GM19043 (cell line): Measurements from ENCODE around the gene MACROD2.

Source experiments
- ATAC-seq: cut with Tn5 transposase; IDR thresholded peaks from one replicate; pipeline ENCODE4 v1.9.1; 2021; ENCODE audit warnings: low read depth; ENCODE audit not compliant: unreplicated experiment

The MACROD2 gene

DNA sequence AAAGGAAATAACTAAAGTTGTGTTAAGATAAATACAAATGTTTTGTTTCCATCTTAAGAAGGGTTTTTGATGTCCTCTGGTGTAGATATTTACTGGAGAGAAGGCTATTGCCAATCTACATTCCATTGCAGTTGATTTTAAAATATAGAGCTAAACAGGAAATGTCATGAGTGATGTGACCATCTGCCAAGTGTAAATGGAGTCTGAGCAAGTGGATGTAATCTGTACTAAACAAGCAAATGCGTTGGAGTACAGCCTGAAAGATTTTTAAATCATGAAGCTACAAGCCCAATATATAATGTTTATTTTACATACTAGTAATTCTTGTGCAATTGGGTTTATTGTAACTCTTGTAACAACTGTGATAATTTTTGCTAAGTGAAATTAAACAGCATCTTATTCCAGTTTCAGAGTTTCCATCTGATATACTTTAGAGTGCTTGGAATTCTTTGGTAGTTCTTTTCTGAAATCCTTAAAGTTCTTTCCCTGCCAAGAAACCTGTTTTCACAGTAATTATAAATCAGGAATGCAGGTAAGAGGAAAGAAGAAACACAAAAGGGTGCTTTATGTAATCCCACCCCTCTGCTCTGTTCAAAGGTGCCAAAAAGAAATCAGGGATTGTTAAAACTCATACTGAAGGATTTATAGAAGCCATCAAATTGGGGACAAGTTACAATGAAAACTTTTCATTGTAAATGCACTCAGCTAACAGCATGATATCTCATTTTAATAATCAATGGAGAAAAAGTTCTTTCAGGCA, 389.3 kb downstream of the MACROD2 start:
- no peak for ATAC-seq

DNA sequence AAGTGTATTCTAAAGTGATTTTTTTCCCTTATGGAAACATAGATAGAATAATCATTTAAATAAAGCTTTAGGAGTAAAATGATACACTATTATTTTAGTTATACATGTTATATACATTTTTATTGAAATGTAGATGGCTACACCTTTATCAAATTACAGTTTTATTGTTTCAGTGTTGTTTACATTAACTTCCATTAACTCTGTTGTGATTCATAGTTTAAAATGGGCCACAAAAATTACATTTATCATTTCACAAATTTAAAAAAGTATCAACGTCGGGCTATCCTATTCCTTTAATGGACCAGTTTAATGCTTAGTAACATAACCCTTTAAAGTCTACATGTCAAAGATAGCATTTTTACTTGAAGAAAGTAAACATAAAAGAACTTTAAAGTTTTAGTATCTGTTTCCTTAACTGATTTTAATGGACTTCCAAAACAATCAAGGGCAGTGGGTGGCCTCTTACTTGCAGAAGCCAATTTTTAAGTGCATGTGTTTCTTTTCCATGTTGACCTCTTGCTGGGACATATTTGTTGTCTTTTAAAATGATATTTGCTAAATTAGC, 389.9 kb downstream of the MACROD2 start:
- no peak for ATAC-seq

DNA sequence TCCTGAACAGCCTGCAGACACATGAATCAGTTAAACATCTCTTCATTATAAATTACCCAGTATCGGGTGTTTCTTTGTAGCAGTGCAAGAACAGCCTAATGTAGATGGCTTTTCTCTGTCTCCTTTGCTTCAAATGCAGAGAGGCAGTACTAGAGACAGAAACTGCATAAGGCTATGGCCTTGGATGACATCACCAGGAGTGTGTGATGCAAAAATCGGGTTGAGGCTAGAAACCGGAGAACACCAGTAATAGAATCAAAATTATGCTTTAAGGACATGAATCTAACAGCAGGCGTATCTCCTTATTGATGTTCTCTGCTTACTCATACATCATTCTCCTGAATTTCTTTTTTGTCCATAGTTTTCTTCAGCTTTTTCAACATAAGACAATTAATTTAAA, 391.4 kb downstream of the MACROD2 start:
- no peak for ATAC-seq

DNA sequence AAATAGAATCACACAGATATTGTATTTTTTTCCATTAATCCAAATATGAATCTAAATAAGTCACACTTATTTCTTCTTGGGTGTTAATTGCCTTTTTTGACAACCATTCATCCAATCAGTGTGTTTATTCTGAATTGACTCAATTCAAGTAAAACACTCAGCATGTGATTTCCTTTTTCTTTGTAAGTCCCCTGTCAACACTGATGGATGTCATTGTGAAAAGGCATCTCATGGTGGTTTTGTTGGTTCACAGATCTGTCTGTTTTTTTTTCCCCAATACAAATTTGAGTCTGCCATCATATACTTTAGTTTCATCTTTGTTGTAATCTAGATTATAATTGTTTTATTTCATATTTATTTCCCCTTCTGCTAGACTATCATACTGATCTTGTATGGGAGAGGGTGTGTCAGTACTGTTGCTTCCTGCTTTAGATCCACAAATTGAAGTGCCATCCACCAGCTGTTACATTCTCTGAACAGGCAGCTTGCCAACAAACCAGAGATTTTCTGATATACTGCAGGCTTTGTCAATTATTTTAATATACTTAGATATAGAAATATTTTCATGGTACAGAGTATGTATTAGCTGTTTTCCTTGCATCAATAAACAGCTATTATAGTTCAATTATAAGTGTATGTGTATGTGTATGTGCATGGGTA, 406.3 kb downstream of the MACROD2 start:
- no peak for ATAC-seq

DNA sequence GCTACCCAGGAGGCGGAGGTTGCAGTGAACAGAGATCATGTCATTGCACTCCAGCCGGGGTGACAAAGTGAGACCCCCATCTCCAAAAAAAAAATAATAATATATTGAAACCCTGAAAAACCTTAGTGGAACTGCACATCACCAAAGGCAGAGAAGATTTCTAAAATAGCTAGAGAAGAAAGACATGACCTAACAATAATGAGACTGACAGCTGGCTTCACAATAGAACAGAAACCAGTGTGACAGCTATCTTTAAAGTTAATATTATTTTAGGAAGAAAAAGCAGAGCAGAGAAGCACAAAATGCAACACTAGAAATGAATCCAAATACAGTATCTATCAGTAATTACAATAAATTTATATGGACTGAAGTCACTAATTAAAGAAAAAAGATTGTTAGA, 409.2 kb downstream of the MACROD2 start:
- ATAC-seq: no peak

DNA sequence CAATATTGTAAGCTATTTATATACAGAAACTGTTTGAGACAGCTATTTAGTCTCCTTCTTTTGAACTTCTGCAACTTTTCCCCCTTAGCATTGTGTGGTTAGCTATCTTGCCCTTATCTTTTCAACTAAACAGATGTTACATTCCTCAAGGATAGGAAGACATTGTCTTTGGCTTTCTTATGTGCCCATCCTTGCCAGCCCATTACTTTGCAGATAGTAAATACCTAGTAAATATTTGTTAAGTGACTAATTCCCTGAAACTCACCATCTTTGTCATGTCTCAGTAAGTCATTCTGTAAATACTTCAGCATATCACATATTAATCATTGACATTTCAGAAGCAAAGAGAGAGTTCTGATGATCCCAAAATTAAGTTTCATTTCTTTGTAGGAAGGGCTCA, 411.2 kb downstream of the MACROD2 start:
- peak; percentile 60 for ATAC-seq

DNA sequence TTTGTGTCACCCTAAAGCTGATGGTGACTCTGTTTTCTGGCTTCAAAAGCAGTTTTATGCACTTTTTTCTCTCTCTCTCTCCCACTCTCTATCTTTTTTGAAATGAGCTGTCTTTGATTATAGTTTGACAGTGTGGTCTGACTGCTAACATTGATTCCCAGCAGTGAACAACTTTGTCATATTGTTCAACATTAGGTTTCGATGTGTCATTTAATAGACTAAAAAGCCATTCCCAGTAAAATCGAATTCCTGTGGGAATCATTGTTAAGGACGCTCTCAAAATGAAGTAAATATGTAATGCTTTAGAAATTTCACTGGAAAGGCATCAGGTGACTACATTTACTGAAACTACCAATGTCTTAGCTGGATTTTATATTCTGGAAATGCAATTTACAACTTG, 412.0 kb downstream of the MACROD2 start:
- no peak for ATAC-seq

DNA sequence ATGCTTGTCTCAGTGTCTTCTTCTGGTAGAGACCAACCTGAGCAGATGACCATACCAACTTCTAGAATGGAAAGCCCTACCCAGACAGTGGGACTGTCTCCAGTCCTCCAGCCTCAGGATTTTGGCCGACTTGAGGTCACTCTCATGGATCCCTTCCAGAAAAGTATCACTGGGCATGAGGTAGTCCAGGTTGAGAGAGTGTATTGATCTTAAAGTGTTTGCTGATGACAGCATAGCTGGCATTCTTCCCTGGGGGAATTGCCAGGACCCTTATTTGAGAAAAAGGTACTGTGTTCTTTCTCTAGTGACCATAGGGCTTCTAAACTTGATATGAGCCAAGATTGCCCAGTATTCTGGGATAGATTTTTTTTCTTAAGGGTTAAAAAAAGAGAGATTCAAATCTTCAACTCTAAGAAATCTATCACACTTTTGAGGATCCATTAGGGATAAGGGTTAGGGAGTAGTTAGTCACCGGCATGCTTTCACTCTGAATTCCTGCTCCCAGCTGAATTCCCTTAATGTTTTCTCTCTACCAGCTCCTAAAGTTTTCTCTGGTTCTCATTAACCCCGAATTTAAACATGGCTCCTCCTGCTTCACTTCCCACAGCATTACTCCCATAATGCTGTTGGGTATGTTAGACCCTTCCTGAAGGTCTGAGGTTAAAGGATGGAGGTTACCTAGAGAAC, 415.7 kb downstream of the MACROD2 start:
- ATAC-seq: no peak

DNA sequence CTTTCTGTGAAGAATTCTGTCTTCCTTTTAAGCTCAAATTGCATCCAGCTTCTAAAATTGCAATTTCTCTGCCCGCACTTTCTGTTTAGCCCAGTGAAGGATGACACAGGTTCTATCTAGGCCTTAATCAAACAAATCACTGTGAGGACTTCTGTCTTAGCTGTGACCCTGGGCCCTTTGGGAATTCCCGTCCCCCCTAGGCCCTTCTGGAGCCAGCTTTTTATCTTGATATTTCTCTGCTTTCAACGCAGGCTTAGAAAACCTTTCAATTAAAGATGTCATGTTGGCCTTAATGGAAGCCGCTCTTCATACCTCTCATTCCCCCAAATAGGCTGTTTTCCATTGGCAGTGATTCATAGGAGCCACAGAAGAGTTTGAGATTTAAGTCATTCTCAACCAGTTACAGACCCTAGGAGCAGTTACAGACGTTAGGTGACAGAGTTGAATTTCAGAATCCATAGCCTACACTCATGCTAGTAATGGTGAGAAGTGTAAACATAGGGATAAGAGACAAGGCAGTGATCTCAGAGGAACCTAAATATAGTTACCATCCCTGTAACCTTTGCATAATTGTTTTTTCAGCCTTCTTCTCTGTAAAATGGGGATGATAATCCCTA, 416.9 kb downstream of the MACROD2 start:
- ATAC-seq: no peak

DNA sequence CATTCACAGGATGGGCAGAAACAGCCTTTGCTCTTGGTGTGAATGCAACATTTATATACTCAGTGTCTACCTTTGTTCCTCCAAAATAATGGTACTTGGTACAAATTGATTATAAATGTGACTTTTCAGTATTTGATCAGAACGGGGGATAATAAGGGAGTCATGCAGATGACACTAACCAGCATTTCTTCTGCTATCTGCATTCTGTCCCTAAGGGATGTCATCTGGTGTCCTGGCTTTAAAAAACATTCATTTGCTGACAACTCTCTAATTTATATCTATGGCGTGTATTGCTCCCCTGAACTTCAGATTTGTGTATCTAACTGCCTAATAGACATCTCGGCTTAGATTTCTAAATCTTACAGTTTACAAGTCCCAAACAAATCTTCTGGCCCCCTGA, 418.5 kb downstream of the MACROD2 start:
- ATAC-seq: no peak

DNA sequence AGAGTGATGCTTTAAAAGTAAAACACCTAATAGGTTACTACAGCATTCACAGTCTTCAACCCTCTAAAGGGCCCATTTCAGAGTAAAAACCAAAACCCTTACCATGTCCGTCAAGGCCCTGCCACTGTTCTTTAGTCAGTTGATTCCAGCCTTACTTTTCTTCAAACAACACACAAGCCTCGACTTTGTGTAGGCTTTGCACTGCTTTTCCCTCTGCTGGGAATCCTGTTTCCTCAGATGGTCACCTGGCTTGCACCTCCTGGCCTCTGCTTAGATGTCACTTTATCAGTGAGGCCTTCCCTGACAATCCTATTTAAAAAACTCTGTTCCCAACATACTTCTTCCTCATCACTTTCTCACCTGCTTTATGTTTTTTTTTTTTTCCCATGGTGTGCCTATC, 419.2 kb downstream of the MACROD2 start:
- no peak for ATAC-seq

DNA sequence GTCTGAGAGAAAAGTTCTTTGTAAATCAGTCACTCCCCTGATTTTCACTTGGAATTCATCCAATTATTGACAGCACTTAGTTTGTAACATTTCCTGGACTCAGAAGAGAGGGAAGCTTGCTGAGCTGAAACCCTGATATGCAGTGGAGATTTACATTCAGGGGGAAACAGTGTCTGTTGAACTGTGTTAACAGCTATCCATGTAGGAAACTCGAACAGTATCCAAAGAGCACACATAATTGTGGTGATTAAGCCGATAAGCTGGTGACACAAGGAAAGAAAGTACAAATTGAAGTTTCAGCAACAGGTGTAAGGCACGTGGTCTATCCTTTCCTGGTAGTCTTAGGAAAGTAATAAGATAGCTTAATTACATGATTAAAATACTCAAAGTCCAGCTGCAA, 420.2 kb downstream of the MACROD2 start:
- no peak for ATAC-seq

DNA sequence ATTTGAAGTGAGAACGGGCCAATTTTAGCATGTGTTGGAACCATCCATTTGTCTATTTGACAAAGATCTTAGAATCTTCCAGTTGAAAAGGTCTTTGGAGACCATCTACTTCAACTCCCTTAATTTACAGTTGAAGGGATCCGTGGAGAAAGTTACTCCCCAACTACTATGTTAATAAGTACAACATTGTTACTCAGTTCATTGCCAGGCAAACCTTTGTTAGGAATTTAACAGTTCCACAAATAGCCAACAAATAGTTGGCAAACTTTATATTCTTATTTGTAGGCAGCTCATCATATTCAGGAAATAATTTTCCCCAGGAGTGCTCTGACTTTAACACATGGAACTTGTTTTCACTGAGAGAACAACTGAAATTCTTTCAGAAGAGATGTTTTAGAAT, 423.1 kb downstream of the MACROD2 start:
- ATAC-seq: no peak

DNA sequence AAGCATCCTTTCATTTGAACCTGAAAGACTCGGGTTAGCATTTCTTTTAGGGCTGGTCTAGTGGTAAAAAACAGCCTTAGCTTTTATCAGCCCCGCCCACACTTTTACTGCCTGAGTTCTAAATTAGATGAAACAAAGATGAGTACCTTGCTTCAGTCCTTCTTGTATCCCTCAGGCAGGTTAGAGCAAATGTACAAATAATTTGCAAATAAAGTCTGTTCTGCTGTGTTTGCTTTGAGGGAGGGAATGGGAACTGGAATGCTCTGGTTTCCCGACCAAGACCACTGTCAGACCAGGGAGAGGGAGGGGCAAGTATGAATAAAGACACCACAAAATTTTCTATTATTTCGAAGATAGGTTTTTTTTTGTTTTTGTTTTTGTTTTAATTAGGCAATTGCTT, 427.6 kb downstream of the MACROD2 start:
- no peak for ATAC-seq

DNA sequence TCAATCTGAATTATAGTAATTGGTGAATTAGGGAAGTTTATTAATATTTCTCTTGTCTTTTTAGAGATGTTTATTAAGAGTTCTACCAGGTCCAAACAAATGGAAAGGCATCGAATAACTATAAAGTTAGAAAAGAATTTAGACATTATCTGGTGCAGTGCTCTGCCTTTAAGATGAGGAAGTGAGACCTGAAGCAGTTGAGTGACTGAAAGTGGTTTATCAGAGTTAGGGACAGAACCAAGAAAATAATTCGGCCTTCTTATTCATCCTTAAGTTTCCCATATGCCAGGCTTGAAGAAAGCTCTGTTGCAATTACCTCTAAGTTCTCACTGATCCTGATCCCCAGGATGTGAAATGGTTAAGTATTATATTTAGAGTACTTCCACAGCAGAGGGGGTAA, 436.3 kb downstream of the MACROD2 start:
- ATAC-seq: peak; percentile 70

DNA sequence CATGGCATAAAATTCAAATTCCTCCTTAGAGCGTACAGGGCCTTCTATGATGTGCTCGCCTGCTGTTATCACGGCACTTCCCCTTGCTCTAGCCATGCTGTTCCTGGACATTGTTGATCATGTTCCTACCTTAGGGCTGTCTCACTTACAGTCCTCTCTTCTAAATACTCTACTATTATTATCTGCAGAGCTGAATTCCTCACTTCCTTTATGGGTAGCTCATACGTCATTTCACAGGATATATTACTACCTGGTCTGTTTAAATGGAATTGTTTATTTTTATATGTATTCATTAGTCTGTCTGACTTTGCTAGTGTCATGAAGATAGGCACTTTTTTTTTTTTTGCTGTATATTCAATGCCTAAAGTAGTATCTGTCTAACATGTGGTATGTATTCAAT, 436.8 kb downstream of the MACROD2 start:
- ATAC-seq: no peak

DNA sequence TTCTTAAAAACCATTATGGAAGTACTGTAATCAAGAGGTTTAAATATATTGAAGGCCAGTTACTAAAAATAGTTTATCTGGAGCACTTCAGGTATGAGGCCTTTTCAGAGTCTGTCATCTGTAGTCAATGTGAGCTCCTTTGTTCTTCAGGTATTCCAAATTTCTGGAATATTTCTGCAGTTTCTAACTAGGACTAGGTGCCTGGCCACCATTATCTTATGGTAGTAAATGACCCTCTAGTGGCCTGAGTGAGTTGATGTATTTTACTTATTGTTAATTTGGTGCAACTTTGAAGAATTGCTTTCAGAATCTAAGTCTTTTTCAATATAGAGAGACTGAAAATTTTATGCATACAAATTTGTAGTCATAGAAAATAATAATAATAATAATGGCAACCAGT, 437.3 kb downstream of the MACROD2 start:
- no peak for ATAC-seq

DNA sequence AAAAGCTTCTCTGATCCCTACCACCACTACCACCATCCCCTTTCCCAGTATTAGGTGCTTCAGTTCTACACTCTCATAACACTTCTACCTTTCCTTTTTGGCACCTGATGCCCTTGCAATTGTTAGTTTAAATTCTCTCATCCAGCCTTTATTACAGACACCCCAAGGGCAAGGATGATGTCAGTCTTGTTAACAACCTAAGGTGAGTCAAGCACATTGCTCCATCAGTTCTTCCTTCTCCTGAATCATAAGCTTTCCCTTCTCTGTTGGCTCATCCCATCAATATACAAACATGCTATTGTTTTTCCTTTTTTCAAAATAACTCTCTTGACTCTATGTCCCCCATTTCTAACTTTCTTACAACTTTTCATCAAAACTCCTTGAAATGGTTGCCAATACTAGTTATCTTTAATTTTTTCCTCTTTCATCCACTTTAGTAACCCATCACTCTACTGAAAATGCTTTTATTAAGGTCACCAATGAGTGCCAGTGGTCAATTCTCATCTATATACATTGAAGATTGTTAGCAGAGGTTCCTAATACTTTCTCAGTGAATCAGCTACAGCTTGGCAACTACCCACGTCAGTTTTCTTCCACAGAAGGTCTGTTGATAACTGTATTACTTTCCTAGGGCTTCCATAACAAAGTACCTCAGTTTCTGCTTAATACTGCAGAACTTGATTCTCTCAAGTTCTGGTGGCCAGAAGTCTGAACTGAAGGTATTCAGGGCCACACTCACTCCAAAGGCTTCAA, 439.2 kb downstream of the MACROD2 start:
- no peak for ATAC-seq

DNA sequence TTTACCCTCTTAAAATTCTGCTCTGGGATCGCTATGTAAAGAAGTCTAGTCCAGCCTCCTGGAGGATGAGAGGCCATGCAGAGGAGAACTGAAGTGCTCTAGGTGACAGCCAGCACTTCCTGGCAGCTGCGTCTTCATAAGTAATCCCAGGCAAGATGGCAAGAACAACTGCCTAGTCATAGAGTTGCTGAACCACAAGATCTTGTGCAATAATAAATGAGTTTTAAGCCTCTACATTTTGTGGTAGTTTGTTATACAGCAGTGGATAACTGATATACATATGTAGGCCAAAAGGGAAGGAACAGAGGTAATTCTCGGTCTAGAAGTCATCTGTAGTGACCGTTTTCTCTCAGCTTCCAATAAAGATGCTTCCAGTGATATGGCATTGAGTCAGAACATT, 445.9 kb downstream of the MACROD2 start:
- no peak for ATAC-seq

DNA sequence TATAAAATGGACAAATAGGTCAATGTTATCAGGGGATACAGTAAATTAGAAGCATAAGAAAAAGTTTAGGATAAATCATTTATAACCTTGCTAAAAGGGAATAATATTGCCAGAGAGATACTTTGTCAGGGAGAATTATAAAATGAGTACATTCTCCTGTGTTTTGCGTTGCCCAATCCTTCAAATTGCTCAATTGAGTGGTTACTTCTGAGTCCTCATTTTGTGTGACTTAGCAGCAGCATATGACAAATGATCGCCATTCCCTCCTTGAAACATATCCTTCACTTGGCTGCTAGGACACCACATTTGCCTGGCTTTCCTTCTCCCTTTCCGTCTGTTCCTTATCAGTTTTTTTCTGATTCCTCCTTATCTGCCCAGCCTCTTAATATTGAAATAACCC, 448.8 kb downstream of the MACROD2 start:
- ATAC-seq: no peak
